Measurements from ENCODE around the gene MESP2. TPM values are rescaled to one million over a fixed set of nuclear protein-coding genes. Genes with fewer than 3 reads are reported as not detected.

MESP2 gene
- total RNA-seq, 1 experiment from 2014 or later, result 1.1 TPM

DNA sequence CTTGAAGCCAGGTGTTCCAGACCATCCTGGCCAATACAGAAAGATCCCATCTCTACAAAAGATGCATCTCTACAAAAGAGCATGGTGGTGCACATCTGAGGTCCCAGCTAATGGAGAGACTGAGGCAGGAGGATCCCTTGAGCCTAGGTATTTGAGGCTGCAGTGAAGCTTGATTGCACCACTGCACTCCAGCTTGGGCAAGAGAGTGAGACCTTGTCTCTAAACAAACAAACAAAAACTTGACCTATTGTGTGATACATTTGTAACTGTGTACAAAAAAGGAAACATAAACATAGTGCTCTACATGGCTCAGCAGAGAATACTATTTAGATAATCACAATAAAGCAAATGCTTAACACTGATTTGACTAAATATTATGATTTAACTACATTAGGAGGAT lies 19.9 kb downstream of the MESP2 start:
- CTCF ChIA-PET, result no interaction called here
- BruUV-seq (replicated peaks), result no TSS peak
- intact Hi-C loops (cut with micrococcal nuclease; ENCODE audit: unreplicated experiment) (no loop called here), in situ Hi-C loops (cut with HindIII; ENCODE audit: low pct_unique_long_range_greater_than_20kb, low sequenced_read_pairs) (no loop called here)
- Histone ChIP-seq H3K27ac (ENCODE audit: low read length) (no peak overlapping the region), H3K4me3 (ENCODE audit: low read depth in 2 of 2, low read length in 2 of 2) (no peak overlapping the region), H3K36me3 (ENCODE audit: control insufficient read depth, insufficient read depth, low read length) (no peaks in the 10 kb centered on the region), H3K9me3 (ENCODE audit: control insufficient read depth, insufficient read depth, low read depth, low read length) (no peaks in the 10 kb centered on the region), H3K27me3 (ENCODE audit: control insufficient read depth, insufficient read depth, low read length) (no peaks in the 10 kb centered on the region), H3K4me1 (ENCODE audit: control insufficient read depth, insufficient read depth, low read length) (no peaks in the 10 kb centered on the region)
- DNase-seq (ENCODE audit: low read depth, low spot score), result no peak
- TF ChIP-seq POLR2AphosphoS5 (IDR thresholded peaks at IDR 0.05; ENCODE audit: low read depth, low read length) (no peak), SIN3A (IDR thresholded peaks at IDR 0.05; ENCODE audit: borderline replicate concordance, insufficient read depth, low read depth, low read length) (no peak), TCF7L2 (IDR thresholded peaks at IDR 0.05; ENCODE audit: low read depth, low read length) (no peak)
- TF ChIP-seq, protein P1, sequence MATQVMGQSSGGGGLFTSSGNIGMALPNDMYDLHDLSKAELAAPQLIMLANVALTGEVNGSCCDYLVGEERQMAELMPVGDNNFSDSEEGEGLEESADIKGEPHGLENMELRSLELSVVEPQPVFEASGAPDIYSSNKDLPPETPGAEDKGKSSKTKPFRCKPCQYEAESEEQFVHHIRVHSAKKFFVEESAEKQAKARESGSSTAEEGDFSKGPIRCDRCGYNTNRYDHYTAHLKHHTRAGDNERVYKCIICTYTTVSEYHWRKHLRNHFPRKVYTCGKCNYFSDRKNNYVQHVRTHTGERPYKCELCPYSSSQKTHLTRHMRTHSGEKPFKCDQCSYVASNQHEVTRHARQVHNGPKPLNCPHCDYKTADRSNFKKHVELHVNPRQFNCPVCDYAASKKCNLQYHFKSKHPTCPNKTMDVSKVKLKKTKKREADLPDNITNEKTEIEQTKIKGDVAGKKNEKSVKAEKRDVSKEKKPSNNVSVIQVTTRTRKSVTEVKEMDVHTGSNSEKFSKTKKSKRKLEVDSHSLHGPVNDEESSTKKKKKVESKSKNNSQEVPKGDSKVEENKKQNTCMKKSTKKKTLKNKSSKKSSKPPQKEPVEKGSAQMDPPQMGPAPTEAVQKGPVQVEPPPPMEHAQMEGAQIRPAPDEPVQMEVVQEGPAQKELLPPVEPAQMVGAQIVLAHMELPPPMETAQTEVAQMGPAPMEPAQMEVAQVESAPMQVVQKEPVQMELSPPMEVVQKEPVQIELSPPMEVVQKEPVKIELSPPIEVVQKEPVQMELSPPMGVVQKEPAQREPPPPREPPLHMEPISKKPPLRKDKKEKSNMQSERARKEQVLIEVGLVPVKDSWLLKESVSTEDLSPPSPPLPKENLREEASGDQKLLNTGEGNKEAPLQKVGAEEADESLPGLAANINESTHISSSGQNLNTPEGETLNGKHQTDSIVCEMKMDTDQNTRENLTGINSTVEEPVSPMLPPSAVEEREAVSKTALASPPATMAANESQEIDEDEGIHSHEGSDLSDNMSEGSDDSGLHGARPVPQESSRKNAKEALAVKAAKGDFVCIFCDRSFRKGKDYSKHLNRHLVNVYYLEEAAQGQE (IDR thresholded peaks at IDR 0.05; ENCODE audit: insufficient read depth in 1 of 2, low read depth in 2 of 2, low read length in 1 of 2), result no peak
- TF ChIP-seq, protein P2, sequence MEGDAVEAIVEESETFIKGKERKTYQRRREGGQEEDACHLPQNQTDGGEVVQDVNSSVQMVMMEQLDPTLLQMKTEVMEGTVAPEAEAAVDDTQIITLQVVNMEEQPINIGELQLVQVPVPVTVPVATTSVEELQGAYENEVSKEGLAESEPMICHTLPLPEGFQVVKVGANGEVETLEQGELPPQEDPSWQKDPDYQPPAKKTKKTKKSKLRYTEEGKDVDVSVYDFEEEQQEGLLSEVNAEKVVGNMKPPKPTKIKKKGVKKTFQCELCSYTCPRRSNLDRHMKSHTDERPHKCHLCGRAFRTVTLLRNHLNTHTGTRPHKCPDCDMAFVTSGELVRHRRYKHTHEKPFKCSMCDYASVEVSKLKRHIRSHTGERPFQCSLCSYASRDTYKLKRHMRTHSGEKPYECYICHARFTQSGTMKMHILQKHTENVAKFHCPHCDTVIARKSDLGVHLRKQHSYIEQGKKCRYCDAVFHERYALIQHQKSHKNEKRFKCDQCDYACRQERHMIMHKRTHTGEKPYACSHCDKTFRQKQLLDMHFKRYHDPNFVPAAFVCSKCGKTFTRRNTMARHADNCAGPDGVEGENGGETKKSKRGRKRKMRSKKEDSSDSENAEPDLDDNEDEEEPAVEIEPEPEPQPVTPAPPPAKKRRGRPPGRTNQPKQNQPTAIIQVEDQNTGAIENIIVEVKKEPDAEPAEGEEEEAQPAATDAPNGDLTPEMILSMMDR (IDR thresholded peaks at IDR 0.05), result no peak
- no peak for ATAC-seq
- POLR2A ChIA-PET, result no interaction called here

DNA sequence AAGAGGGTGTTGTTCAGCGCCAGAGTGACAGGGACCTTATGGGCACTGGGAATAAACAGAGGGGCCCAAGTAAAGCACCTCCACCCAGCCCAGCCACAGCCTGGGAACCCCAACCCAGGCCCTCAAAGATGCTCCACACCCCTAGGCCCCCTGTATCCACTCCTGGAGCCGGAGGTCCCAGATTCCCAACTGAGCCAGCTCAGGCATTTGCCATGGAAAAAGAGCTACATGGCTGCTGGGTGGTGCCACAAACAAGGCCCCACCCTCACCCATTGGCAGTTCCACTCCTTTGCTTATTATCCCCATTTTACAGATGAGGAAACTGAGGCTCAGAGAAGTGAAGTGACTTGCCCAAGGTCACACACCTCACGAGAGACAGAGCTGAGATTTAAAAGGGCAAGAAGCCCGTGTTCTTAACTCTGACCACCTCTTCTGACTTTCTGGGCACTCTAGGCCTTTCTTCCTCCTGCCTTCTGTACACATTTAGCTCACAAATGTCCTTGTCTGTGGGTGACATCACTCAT lies 21.6 kb downstream of the MESP2 start:
- POLR2A ChIA-PET, result no interaction called here

More for the DNA sequence above, 21.6 kb downstream of the MESP2 start:
- no peak overlapping the region for H3K27ac ChIP-seq (ENCODE audit: low read length)
- in situ Hi-C loops (cut with HindIII; ENCODE audit: low pct_unique_long_range_greater_than_20kb, low sequenced_read_pairs), result no loop called here
- DNase-seq (ENCODE audit: low read depth, low spot score), result no peak
- H3K4me3 ChIP-seq (ENCODE audit: low read depth in 2 of 2, low read length in 2 of 2), result no peak overlapping the region
- intact Hi-C loops (cut with micrococcal nuclease; ENCODE audit: unreplicated experiment), result no loop called here
- no peaks in the 10 kb centered on the region for H3K27me3 ChIP-seq (ENCODE audit: control insufficient read depth, insufficient read depth, low read length)
- TF ChIP-seq POLR2AphosphoS5 (IDR thresholded peaks at IDR 0.05; ENCODE audit: low read depth, low read length) (no peak), SIN3A (IDR thresholded peaks at IDR 0.05; ENCODE audit: borderline replicate concordance, insufficient read depth, low read depth, low read length) (no peak), TCF7L2 (IDR thresholded peaks at IDR 0.05; ENCODE audit: low read depth, low read length) (no peak)
- TF ChIP-seq, protein P2 (IDR thresholded peaks at IDR 0.05), result no peak
- TF ChIP-seq, protein P1 (IDR thresholded peaks at IDR 0.05; ENCODE audit: insufficient read depth in 1 of 2, low read depth in 2 of 2, low read length in 1 of 2), result no peak
- no peaks in the 10 kb centered on the region for H3K9me3 ChIP-seq (ENCODE audit: control insufficient read depth, insufficient read depth, low read depth, low read length)
- CTCF ChIA-PET, result interaction anchor here (0.6 to 1.3 kb wide), 2 partner anchors 37 to 61 kb away, joined by 4 to 5 read pairs; no protein-coding TSS in a partner anchor
- 0 out of 2 replicates have a peak, but pooled peaks cover 3% of the 10 kb centered on the region for H3K36me3 ChIP-seq (ENCODE audit: control insufficient read depth, insufficient read depth, low read length)
- BruUV-seq (replicated peaks), result no TSS peak
- no peak for ATAC-seq
- no peaks in the 10 kb centered on the region for H3K4me1 ChIP-seq (ENCODE audit: control insufficient read depth, insufficient read depth, low read length)
